Activated gamma-delta T cell (primary cell): ENCODE measurements around the gene SIM2.

Experiments used
- DNase-seq: peaks from one replicate; lab custom pipeline; 2025; lab: John Stamatoyannopoulos, UW

The SIM2 gene

DNA sequence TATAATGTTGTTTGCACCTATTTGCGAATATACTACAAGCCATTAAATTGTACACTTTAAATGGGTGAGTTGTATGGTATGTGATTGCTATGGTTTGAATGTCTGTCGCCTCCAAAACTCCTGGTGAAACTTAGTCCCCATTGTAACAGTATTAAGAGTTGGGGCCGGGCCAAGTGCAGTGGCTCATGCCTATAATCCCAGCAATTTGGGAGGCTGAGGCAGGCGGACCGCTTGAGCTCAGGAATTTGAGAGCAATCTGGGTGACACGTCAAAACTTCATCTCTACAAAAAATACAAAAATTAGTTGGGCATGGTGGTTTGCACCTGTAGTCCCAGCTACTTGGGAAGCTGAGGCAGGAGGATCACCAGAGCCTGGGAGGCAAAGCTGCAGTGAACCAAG is 12.0 kb upstream of the SIM2 start:
- no peak for DNase-seq

DNA sequence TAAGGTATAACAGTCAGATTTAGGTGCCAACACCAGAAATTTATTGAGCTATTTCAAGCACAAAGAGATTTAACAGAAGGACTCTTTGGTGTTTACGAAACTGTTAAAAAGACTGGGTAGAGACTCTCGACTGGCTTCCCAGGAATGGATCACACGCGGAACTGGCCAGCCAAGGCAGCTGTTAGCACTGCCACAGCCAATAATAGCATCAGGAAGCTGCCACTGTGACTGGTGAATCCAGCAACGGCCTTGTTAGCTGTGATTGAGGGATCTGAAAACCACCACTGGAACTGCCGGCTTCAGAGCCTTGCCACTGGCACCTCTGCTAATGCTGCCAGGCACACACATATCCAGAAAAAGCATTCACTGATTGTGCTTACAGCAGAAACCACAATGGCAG is 10.6 kb upstream of the SIM2 start:
- no peak for DNase-seq

DNA sequence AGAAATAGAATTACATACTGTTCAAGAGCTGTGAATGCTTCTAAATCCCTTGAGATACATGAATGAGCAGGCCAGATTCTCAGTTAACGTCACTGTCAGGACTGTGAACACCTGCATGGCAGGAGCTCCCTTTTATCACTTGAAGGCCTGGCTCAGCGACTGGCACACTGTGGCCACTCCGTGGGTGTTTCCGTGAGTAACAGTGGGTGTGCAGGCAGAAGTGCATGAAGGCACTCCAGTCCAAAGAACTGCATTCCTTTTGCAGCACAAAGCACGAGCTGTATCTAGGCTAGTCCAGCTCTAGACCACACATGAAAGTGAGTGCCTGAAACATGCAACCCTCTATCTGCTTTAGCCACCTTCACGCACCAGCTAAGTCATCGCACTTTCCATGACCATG is 9.6 kb upstream of the SIM2 start:
- DNase-seq, result no peak

DNA sequence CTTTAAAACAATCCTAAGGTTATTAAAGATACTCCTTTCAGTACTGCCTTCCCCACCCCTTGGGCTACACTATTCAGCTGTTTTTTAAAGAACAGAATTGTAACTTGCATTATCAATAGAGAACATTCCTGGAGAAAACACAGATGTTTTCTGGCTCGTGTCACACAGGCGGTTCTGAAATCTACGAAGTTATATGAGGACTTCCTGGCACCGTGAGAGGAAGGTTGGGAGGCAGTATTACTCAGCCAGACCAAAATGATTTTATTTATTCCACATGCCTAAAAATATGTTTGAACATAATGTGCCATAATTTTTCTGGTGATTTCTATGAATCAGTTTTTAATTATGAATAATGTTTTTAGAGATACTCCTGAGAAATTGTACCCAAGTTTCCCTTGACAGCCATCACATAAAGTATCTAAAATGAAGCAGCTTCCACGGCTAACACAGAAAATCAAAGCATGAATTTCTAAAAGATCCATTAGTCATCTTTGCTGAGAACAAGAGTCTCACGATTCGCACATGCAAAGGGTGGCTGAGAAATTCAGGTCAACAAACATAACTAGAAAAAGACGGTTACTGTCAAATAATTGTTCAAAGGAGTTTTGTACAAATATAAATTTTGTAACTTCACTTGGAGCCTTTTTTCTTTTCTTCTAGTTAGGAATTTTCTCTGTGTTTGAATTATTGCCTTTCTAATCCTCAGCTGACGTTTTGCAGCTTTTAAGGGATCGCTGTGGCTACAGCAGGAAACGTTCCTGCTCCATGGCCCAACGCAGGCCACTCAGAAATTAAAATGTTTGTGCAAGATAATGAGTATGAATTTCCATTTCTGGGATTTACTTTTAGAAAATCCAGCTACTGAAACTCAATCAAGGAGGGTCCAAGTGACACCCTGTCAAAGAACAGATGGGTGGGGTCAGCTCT is 8.0 kb upstream of the SIM2 start:
- no peak for DNase-seq

DNA sequence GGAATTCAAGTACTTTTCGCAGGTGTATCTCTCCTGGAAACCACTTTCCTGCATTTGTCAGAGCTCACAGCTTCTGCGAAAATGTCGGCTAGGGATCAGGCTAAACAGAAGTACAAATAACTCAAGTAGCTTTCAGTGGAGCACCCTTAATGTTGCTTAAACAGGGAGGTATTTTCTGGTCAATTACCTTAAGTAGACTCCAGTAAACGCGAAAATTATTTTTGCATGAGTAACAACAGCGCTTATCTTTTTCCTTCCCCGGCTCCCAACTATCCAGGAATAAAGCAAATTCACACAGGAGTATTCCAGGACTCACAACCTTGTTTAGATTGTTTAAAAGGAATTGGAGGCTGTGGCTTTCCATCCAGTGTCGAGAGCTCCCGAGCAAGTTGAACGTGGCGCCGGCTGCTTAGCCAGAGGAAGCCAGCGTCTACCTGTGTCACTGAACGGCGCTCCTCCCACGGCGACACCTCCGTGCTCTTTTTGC is 7.3 kb upstream of the SIM2 start:
- no peak for DNase-seq

DNA sequence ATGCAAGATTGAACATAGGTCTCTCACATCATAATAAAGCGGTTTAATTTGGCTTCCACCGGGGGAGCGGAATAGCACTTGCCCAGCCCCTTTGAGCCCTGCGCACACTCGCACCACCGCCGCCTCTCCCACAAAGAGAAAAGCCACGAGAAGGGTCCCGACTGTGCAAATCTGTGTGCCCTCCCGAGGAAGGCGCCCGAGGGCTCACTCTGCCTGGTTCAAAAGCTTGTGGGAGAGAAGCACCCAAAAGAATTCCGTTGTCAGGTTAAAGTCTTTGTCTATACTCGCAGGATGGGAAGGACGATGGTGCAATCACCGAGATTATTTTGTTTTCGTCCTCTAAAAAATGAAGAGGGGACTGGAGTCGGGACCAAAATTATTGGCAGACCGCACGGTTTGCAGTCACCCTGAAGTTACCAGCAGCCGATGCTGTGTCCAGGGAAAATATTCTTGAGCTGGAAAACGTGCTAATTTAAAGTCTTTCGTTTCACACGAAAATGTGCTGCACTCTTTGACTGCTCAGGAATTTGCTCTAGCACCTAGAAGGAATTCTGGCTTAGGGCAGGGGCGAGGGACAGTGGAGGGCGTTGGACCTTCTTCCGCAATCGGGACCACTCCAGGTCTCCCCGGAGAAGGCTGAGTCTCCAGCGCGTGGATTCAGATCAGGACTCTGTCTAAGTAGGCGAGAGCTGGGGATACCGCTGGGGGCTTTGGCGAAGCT is 6.6 kb upstream of the SIM2 start:
- DNase-seq, result no peak

DNA sequence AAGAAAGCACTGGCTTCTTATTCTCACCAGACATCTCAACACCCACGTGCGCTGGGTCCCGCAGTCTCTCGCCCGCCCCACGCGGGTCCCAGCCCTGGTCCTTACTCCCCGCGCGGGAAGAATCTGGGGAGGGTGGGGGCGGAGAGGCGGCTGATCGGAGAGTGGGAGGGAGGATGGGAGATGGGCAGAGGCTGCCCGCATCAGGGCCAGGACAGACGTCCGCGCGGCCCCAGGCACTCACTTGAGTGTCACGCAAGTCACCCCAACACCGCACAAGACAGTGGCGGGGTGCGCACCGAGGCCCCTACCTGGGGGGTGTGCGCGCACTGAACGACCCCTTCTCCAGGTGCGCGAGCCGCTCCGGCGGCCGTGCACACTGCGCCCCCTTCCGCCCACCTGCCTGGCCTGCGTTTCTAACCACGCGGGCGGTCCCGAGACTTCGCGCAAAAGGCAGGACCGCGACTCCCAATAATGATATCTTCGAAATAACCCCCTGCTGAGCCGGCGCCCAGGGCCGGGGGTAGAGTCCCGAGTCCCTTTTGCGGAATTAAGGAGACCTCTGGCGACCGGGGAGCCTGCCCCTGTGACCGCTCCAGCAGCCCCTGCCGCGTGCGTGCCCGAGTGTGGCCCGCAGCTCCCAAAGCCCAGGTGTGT is 6.0 kb upstream of the SIM2 start:
- no peak for DNase-seq

DNA sequence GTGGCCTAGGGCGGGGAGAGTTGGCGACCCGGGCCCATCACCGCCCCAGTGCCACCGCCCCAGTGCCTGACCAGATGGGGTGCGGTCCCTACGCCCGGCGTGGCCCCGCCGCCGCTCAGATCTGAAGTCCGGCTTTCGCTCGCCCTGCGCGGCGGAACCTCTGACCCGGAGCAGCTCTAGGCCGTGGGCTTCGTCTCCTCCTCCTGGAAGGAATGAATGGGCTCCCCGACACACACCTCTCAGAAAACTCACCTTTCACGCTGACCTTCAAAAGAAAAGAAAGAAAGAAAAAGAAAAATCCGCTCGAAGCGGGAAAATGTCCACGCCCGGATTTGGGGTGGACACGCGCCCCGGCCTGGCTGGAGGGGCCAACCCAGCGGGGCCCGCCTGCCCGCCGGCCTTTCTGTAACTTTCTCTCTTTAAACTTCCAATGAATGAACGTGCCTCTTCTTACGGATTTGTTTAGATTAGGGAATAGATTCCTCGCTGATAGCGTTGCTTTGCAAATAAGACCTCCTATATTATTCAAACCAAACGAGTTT is 5.4 kb upstream of the SIM2 start:
- no peak for DNase-seq

DNA sequence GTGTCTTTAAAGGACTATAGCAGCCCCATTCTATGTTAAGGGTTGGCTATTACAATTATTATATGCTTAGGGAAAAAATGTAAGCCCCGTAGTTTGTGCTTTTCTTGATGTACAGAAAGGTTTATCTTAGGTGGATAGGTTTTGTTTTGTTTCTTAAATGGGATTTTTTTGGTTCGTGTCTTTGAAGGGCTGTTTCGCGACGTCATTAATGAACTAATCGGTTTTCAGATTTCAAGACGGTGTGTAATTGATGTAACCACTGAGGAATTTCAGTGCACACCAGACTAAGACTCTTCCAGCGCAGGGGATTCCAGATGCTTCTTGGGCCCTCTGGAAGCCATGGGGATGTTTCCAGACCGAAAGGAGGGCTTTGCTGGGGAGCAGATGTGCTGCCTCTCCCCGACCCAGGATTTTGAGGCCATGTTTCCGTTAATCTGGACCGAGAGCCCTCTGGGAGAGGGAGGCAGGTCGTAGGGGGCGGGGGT is 4.8 kb upstream of the SIM2 start:
- no peak for DNase-seq

DNA sequence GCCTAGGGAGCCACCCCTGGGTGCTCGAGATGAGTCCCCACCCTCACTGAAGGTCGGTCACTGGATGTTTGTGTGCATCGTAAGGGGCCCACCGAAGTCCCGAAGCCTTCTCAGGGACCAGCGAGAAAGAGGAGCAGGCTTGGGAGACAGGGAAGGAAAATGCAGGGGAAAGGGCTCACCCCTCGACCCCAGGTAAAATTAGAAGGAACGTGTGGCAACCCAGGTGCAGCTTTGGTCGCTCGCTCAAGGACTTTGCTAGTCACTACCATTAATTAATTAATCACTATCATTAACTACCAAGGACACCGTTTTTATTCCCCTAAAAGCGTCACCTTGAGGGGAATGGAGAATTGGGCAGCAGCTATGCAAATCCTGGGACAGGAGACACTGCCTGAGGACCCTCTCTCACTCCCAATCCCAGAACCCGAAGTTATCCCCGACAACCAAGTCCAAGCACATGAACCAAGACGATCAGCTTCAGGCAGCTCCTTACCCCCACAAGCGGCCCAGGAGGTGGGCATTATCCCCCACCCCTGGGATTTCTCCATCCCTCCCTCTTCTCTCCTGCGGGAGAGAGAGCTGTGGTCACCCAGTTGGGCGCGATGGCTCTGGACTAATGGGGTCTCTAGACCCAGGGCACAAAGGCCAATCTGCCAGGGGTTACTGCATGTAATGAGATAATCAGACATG is 4.2 kb upstream of the SIM2 start:
- DNase-seq, result no peak

DNA sequence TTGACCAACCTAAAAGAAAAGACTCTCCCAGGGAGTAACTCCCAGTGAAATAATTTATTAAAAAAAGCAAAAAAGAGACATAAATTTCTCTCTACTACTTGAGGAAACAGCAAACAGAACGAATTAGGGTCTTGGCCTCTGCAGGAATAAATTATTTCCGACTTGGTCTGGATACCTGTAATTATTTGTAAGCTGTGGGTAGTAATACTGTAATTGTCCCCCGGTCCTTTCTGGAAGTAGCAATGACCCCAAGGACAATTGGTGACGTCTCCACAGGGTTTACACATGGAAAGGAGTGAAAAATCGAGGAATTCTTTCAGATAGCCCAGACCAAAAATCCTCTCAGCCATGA is 3.7 kb upstream of the SIM2 start:
- DNase-seq, result no peak

DNA sequence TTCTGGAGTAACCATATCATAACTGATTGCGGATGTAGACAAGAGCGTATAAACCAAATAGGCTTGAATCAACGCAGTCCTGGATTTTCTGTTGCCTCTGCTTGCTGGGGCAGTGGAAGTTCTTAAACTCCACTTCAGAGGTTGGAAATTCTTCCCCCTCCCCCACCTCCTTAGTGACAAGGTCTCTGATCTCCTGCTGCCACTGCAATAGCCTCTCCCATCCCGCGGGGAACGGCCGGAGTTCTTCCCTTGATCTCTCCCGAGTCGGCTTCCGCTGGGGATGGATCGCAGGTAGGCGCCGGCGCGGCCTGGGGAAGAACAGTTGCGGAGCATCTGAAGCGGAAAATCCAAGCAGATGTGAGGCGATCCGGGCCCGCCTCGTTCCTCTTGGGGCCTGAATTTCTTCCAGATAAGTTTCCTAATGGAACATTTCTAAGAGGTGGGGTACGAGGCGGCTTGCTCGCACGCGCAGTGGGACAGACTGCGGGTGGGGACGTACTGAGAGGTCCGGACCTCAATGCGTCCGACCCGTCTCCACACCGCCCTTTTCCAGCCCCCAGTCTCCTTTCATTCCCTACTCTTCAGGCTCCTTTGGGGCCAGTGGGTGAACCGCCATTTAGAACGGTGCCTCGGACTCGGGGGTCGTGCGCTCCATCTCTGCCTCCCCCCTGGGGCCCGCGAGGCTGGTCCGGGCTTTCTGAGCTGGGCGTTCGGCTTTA is 3.1 kb upstream of the SIM2 start:
- no peak for DNase-seq

DNA sequence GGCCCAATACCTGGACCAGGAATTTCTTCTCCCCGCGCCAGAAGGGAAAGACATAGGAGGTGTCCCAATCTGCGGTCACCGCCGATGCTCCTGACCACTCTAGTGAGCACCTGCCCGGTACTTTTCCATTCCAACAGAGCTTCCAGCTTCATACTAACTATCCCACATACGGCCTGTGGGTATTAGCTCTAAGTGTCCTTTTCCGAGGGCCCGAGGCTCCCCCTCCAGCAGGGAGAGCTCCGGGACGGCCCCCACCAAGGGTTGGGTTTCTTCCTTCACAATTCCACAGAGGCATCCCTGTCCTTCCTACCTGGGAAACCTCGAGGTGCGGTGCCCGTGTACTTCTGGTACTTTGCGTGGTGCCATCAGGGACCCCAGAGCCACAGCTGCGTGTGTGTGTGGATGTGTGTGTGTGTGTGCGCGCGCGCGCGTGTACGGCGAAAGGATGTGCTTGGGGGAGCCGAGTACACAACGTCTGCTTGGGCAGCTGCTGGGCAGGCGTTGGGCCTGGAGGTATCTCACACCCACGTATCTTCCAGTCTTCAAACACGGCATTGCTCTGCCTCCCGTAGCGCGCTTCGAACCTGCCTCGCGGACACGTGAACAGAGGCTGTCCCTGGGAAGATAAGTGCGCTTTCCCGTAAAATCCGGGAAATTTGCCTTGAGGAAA is 2.4 kb upstream of the SIM2 start:
- no peak for DNase-seq

DNA sequence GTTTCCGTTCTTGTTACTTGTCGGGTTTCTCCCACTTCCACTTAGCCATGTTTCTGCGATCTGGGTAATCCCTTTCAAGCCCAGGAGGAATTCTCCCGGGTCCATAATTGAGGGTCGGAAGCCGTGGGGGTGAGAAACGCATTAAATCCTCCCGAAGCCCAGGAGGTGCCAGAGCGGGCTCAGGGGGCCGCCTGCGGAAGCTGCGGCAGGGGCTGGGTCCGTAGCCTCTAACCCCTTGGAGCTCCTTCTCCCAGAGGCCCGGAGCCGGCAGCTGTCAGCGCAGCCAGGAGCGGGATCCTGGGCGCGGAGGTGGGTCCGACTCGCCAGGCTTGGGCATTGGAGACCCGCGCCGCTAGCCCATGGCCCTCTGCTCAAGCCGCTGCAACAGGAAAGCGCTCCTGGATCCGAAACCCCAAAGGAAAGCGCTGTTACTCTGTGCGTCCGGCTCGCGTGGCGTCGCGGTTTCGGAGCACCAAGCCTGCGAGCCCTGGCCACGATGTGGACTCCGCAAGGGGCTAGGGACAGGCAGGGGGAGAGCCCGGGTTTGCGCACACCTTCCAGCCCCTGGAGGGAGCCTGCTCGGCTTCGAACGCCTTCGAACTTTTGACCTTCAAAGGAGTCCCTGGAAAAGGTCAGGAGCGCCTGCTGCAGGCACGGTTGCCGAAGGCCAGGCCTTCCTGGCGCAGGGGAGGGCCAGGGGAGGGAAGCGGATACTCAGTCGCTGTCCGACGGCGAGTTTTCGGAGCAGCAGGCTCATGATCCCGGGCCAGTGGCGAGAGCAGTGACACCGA is 1.7 kb upstream of the SIM2 start:
- DNase-seq, result no peak

DNA sequence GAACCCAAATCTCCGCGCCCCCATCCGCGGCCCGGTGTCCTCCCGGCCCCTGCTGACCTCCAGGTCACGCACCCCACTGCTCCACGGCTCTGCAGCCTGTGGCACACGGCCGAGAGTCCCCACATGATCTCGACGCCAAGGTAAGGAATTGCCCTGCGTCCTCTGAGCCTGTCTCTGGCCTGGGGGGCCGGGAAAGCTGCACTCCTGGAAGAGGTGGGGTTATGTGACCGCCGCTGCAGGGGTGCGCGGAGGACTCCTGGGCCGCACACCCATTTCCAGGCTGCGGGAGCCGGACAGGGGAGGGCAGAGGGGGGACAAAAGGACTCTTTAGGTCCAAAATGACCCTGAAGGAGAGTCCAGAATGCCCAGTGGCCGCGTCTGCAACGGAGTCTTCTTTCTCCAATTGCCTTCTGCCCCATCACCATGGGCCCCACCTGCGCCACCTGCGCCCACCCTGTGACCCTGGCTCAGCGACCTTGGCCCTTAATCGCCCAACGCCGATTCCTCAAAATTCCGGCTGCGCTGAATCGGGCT is 997 bp upstream of the SIM2 start:
- no peak for DNase-seq

DNA sequence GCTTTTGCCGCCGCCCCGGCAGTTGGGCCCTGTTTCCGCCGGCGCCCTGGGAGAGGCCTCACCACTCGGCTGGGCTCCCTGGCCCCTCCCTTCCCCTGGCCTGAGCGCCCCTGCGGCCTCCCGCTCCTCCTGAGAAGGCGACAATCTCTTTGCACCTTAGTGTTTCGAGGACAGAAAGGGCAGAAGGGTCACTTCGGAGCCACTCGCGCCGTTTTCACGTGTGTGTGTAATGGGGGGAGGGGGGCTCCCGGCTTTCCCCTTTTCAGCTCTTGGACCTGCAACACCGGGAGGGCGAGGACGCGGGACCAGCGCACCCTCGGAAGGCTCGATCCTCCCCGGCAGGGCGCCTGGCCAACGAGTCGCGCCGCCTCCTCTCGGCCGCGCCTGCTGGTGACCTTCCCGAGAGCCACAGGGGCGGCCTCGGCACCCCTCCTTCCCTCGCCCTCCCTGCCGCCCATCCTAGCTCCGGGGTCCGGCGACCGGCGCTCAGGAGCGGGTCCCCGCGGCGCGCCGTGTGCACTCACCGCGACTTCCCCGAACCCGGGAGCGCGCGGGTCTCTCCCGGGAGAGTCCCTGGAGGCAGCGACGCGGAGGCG is 432 bp upstream of the SIM2 start:
- DNase-seq, result no peak

DNA sequence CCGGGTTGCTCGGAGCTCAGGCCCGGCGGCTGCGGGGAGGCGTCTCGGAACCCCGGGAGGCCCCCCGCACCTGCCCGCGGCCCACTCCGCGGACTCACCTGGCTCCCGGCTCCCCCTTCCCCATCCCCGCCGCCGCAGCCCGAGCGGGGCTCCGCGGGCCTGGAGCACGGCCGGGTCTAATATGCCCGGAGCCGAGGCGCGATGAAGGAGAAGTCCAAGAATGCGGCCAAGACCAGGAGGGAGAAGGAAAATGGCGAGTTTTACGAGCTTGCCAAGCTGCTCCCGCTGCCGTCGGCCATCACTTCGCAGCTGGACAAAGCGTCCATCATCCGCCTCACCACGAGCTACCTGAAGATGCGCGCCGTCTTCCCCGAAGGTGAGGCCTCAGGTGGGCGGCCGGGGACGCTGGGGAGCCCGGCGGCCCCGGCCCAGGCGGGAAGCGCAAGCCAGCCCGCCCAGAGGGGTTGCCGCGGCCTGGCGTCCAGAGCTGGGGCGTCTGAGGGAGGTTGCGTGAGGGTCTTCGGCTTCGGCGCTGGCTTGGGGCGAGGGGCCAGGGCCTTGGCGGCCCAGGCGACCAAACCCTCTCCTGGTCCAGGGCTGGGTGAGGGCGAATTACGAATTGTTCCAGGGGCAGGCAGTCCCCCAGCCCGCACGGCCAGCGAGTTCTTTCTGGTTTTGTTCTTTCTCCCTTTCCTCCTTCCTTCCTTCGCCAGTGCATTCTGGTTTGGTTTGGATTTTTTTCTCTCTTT is 805 bp downstream of the SIM2 start:
- DNase-seq, result no peak

DNA sequence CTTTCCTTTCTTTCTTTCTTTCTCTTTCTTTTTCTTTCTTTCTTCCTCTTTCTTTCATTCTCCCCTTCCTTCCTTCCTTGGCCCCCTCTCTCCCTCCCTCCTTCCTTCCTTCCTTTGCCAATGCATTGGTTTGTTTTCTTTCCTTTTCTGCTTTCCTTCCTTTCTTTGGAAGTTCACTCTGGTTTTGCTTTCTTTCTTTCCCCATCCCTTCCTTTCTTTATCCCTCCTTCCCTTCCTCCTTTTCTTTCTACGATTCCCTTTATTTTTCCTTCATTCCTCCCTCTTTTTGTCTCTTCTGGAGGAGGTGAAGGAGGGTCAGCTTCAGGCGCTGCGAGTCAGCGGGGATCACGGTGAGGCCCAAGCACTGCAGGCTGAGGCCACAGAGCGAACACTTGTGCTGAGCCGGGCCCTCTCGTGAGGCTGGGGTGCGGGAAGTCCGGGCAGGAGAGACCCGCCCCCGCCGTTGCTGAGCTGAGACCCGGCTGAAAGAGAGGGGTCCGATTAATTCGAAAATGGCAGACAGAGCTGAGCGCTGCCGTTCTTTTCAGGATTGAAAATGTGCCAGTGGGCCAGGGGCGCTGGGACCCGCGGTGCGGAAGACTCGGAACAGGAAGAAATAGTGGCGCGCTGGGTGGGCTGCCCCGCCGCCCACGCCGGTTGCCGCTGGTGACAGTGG is 1.5 kb downstream of the SIM2 start:
- DNase-seq, result no peak
